ENCODE measurements around the gene MAPRE3. TPM values are rescaled to one million over a fixed set of nuclear protein-coding genes. Genes with fewer than 3 reads are reported as not detected.

MAPRE3 gene
- total and polyA plus RNA-seq, 9 of the 15 experiments (the other 6 are each of a cell fraction or from before 2014, with no cell fraction given): 0.70 to 43.2 (median 12.6) TPM

DNA sequence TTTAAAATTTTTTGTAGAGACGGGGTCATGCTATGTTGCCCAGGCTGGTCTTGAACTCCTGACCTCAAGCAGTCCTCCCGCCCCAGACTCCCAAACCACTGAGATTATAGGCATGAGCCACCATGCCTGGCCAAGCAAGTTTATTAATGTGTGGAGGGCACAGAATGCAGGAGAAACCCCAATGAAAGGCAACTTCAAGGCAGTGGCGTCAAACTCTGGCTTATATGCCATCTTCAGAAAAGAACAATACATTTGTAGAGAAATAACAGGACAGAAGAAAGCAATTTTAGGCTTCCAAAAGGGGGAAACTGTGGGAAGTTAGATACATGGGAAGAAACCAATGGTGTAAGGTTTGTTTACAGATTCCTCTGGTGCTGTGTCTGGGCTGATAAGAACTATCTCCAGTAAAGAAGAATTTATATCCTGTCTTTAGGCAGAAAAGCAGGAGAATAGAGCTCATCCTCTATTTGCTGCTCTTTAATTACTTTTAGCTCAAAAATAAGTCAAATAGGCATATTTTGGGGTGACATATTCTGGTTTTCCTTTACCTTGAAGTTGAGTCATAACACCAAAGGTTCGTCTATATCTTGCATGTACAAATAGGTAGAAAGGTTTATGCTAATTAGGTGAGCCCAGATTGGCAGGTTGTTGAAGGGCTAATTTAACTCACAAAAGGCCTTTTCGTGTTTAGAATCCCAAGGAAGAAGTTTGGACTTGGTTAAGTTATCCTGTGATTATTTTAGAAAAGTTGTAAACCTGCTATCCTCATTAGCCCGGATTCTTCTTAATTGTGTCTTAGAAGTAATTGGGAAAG lies 36.4 kb downstream of the MAPRE3 start (continued):
- TF ChIP-seq, protein P1, sequence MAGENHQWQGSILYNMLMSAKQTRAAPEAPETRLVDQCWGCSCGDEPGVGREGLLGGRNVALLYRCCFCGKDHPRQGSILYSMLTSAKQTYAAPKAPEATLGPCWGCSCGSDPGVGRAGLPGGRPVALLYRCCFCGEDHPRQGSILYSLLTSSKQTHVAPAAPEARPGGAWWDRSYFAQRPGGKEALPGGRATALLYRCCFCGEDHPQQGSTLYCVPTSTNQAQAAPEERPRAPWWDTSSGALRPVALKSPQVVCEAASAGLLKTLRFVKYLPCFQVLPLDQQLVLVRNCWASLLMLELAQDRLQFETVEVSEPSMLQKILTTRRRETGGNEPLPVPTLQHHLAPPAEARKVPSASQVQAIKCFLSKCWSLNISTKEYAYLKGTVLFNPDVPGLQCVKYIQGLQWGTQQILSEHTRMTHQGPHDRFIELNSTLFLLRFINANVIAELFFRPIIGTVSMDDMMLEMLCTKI (IDR thresholded peaks at IDR 0.05; ENCODE audit: partially characterized antibody): no peak
- TF ChIP-seq SIN3A (IDR thresholded peaks at IDR 0.05; ENCODE audit: borderline replicate concordance in 2 of 2, control insufficient read depth in 1 of 2, low read depth in 2 of 2, low read length in 2 of 2): no peak
- TF ChIP-seq ZNF780A (CRISPR knock-in tag; IDR thresholded peaks at IDR 0.05): no peak
- no peak for TF ChIP-seq SRSF9 (IDR thresholded peaks at IDR 0.05; ENCODE audit: borderline replicate concordance, low read depth, low read length)
- TF ChIP-seq CBX1 (IDR thresholded peaks at IDR 0.05; ENCODE audit: low read depth): no peak
- no peak for TF ChIP-seq XRCC5 (IDR thresholded peaks at IDR 0.05; ENCODE audit: low read depth, low read length)
- TF ChIP-seq, protein P2, sequence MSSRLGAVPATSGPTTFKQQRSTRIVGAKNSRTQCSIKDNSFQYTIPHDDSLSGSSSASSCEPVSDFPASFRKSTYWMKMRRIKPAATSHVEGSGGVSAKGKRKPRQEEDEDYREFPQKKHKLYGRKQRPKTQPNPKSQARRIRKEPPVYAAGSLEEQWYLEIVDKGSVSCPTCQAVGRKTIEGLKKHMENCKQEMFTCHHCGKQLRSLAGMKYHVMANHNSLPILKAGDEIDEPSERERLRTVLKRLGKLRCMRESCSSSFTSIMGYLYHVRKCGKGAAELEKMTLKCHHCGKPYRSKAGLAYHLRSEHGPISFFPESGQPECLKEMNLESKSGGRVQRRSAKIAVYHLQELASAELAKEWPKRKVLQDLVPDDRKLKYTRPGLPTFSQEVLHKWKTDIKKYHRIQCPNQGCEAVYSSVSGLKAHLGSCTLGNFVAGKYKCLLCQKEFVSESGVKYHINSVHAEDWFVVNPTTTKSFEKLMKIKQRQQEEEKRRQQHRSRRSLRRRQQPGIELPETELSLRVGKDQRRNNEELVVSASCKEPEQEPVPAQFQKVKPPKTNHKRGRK (tag; IDR thresholded peaks at IDR 0.05): no peak
- TF ChIP-seq EZH2 (IDR thresholded peaks at IDR 0.05; ENCODE audit: borderline replicate concordance, low read depth, low read length): no peak
- no peak for TF ChIP-seq SPI1 (IDR thresholded peaks at IDR 0.05; ENCODE audit: borderline replicate concordance, low read depth, low read length)
- TF ChIP-seq ZNF253 (CRISPR knock-in tag; conservative IDR thresholded peaks at IDR 0.05): no peak
- TF ChIP-seq ZNF644 (tag; IDR thresholded peaks at IDR 0.05; ENCODE audit: low read depth): no peak; the same call in 1 of the 2 replicates
- peak; percentile 94 for TF ChIP-seq EP300 (IDR thresholded peaks at IDR 0.05; ENCODE audit: low read length)
- TF ChIP-seq, protein P3, sequence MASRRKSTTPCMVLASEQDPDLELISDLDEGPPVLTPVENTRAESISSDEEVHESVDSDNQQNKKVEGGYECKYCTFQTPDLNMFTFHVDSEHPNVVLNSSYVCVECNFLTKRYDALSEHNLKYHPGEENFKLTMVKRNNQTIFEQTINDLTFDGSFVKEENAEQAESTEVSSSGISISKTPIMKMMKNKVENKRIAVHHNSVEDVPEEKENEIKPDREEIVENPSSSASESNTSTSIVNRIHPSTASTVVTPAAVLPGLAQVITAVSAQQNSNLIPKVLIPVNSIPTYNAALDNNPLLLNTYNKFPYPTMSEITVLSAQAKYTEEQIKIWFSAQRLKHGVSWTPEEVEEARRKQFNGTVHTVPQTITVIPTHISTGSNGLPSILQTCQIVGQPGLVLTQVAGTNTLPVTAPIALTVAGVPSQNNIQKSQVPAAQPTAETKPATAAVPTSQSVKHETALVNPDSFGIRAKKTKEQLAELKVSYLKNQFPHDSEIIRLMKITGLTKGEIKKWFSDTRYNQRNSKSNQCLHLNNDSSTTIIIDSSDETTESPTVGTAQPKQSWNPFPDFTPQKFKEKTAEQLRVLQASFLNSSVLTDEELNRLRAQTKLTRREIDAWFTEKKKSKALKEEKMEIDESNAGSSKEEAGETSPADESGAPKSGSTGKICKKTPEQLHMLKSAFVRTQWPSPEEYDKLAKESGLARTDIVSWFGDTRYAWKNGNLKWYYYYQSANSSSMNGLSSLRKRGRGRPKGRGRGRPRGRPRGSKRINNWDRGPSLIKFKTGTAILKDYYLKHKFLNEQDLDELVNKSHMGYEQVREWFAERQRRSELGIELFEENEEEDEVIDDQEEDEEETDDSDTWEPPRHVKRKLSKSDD (conservative IDR thresholded peaks at IDR 0.05; ENCODE audit: low read length): no peak
- TF ChIP-seq ZSCAN32 (CRISPR knock-in tag; IDR thresholded peaks at IDR 0.05): no peak
- TF ChIP-seq PML (IDR thresholded peaks at IDR 0.05; ENCODE audit: low read length): no peak
- TF ChIP-seq NCOA6 (IDR thresholded peaks at IDR 0.05): no peak
- no peak for TF ChIP-seq HCFC1 (IDR thresholded peaks at IDR 0.05; ENCODE audit: low read depth, low read length)
- no peak for TF ChIP-seq ZNF717 (CRISPR knock-in tag; IDR thresholded peaks at IDR 0.05)
- no peak for TF ChIP-seq TAF1 (IDR thresholded peaks at IDR 0.05; ENCODE audit: control insufficient read depth, extremely low read depth, insufficient read depth, low read length, severe bottlenecking)
- TF ChIP-seq LARP7 (IDR thresholded peaks at IDR 0.05): no peak
- TF ChIP-seq SMARCA5 (IDR thresholded peaks at IDR 0.05): peak; percentile 18; the same call in 1 of the 2 replicates
- TF ChIP-seq, protein P4, sequence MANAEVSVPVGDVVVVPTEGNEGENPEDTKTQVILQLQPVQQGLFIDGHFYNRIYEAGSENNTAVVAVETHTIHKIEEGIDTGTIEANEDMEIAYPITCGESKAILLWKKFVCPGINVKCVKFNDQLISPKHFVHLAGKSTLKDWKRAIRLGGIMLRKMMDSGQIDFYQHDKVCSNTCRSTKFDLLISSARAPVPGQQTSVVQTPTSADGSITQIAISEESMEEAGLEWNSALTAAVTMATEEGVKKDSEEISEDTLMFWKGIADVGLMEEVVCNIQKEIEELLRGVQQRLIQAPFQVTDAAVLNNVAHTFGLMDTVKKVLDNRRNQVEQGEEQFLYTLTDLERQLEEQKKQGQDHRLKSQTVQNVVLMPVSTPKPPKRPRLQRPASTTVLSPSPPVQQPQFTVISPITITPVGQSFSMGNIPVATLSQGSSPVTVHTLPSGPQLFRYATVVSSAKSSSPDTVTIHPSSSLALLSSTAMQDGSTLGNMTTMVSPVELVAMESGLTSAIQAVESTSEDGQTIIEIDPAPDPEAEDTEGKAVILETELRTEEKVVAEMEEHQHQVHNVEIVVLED (CRISPR knock-in tag; IDR thresholded peaks at IDR 0.05): no peak

Measured in K562 (cell line).